Mesothelial cell of epicardium (in vitro differentiated cells): ENCODE data around the gene MRPL4. TPM values are rescaled to one million over a fixed set of nuclear protein-coding genes. Genes with fewer than 3 reads are reported as not detected.

ENCODE experiments used
- DNase-seq, 2 experiments: peaks; one replicate each; pipeline ENCODE4 v3.0.0; 2021; ENCODE audit warnings: low spot score in 2 of 2; ENCODE audit not compliant: unreplicated experiment in 2 of 2
- H3K27ac Mint-ChIP-seq: 2 replicates; pipeline ENCODE4 v1.8.0; 2021; ENCODE audit warnings: mixed read lengths
- H3K27me3 Mint-ChIP-seq: 2 replicates; pipeline ENCODE4 v1.8.0; 2021; ENCODE audit warnings: low read depth, mixed read lengths
- H3K36me3 Mint-ChIP-seq: 2 replicates; pipeline ENCODE4 v1.8.0; 2021; ENCODE audit warnings: mixed read lengths
- H3K4me1 Mint-ChIP-seq: 2 replicates; pipeline ENCODE4 v1.8.0; 2021; ENCODE audit warnings: mixed read lengths
- H3K4me3 Mint-ChIP-seq: 2 replicates; pipeline ENCODE4 v1.8.0; 2021; ENCODE audit warnings: mild to moderate bottlenecking, moderate library complexity, mixed read lengths
- H3K9me3 Mint-ChIP-seq: 2 replicates; pipeline ENCODE4 v1.8.0; 2021; ENCODE audit warnings: mixed read lengths
- CTCF ChIP-seq: fragments of 200-600 bp; sonication (generic); IDR thresholded peaks from one replicate; pipeline ENCODE4 v1.5.0; 2021; ENCODE audit warnings: antibody characterized with exemption; ENCODE audit not compliant: unreplicated experiment
- microRNA-seq: library from miRNA; unstranded; fragments of <30 nt; microRNA quantifications from one replicate; pipeline ENCODE4 v1.2.0, GENCODE V29; 2021; ENCODE audit warnings: inconsistent platforms, mixed read lengths
- total RNA-seq: library from RNA; stranded (reverse); gene quantifications from 3 replicates; pipeline ENCODE4 v1.2.1, GENCODE V29; 2021

MRPL4 gene
- total RNA-seq, 1 donor from 2014 or later: 54.1 TPM

GRCh38 chr19:10295847-10296591, 44.0 kb downstream of the MRPL4 start:
- Mint-ChIP-seq H3K9me3 (no peaks in the 10 kb centered on the region), H3K4me1 (peaks cover 25% of the 10 kb centered on the region), H3K27ac (peak overlapping the region; percentile 6), H3K4me3 (peak overlapping the region; percentile 47), H3K27me3 (peaks cover 77% of the 10 kb centered on the region), H3K36me3 (no peaks in the 10 kb centered on the region)
- no peak for DNase-seq
- no peak for TF ChIP-seq CTCF

GRCh38 chr19:10299545-10300458, 47.8 kb downstream of the MRPL4 start:
- H3K27me3 Mint-ChIP-seq: peaks cover 54% of the 10 kb centered on the region
- peaks cover 3% of the 10 kb centered on the region for H3K36me3 Mint-ChIP-seq
- peaks cover 9% of the 10 kb centered on the region for H3K4me1 Mint-ChIP-seq
- no peak for DNase-seq
- H3K9me3 Mint-ChIP-seq: no peaks in the 10 kb centered on the region
- no peak overlapping the region for H3K27ac Mint-ChIP-seq
- no peak for TF ChIP-seq CTCF
- no peak overlapping the region for H3K4me3 Mint-ChIP-seq

- Mint-ChIP-seq H3K4me1 (no peaks in the 10 kb centered on the region), H3K27ac (no peak overlapping the region), H3K9me3 (no peaks in the 10 kb centered on the region), H3K36me3 (peaks cover 4% of the 10 kb centered on the region), H3K27me3 (peaks cover 14% of the 10 kb centered on the region), H3K4me3 (no peak overlapping the region)
- no peak for TF ChIP-seq CTCF
- DNase-seq: no peak
Observed at GRCh38 chr19:10305139-10305806, 53.3 kb downstream of the MRPL4 start.

- no peak overlapping the region for H3K27ac Mint-ChIP-seq
- no peak for TF ChIP-seq CTCF
- H3K27me3 Mint-ChIP-seq: peaks cover 12% of the 10 kb centered on the region
- H3K36me3 Mint-ChIP-seq: peaks cover 4% of the 10 kb centered on the region
- no peaks in the 10 kb centered on the region for H3K9me3 Mint-ChIP-seq
- no peak for DNase-seq
- H3K4me3 Mint-ChIP-seq: no peak overlapping the region
- no peaks in the 10 kb centered on the region for H3K4me1 Mint-ChIP-seq
Observed at GRCh38 chr19:10306327-10306726, 54.3 kb downstream of the MRPL4 start.

- DNase-seq: no peak
- no peaks in the 10 kb centered on the region for H3K9me3 Mint-ChIP-seq
- TF ChIP-seq CTCF: no peak
- H3K4me3 Mint-ChIP-seq: no peak within 1 kb of the TSS
- peaks cover 5% of the 10 kb centered on the region for H3K36me3 Mint-ChIP-seq
- no peaks in the 10 kb centered on the region for H3K27me3 Mint-ChIP-seq
- peaks cover 3% of the 10 kb centered on the region for H3K4me1 Mint-ChIP-seq
- no peak within 1 kb of the TSS for H3K27ac Mint-ChIP-seq
Observed at GRCh38 chr19:10309423-10309822, 57.4 kb downstream of the MRPL4 start, which contains the start of gene ZGLP1. Gene ZGLP1, minus strand, starts transcription at chr19:10309815.

Small RNA genes lying within 50 kb of the gene (microRNA-seq; reads per million reads assigned to microRNA genes)
- not detected for gene MIR4322

Other genes starting within 250 kb of the MRPL4 start
- gene COL5A3, start 241.7 kb upstream of the MRPL4 start, total RNA-seq: 3.3 to 4.4 TPM (median 4.0 TPM) in 3 replicates
- not detected in 3 replicates for gene RDH8, start 238.7 kb upstream of the MRPL4 start, total RNA-seq
- gene SHFL, start 165.9 kb upstream of the MRPL4 start, total RNA-seq: 30.6 to 34.6 TPM (median 33.0 TPM) in 3 replicates
- gene ANGPTL6, start 149.5 kb upstream of the MRPL4 start, total RNA-seq: 0.85 to 1.6 TPM (median 0.97 TPM) in 3 replicates
- gene PPAN, start 145.9 kb upstream of the MRPL4 start, total RNA-seq: 53.2 to 64.2 TPM (median 62.1 TPM) in 3 replicates
- gene P2RY11, start 140.5 kb upstream of the MRPL4 start, total RNA-seq: 30.8 to 33.6 TPM (median 31.2 TPM) in 3 replicates
- gene EIF3G, start 132.3 kb upstream of the MRPL4 start, total RNA-seq: 199 to 207 TPM (median 207 TPM) in 3 replicates
- 110 to 115 TPM (median 112 TPM) in 3 replicates for gene DNMT1, start 57.3 kb upstream of the MRPL4 start, total RNA-seq
- 34.6 to 36.9 TPM (median 34.9 TPM) in 3 replicates for gene S1PR2, start 20.9 kb upstream of the MRPL4 start, total RNA-seq
- gene ICAM1, start 18.9 kb downstream of the MRPL4 start, total RNA-seq: 9.0 to 11.6 TPM (median 9.6 TPM) in 3 replicates
- 2.0 to 2.6 TPM (median 2.4 TPM) in 3 replicates for gene ICAM4, start 34.7 kb downstream of the MRPL4 start, total RNA-seq
- 3.3 to 5.7 TPM (median 4.9 TPM) in 3 replicates for gene ICAM5, start 37.7 kb downstream of the MRPL4 start, total RNA-seq
- 12.8 to 14.9 TPM (median 13.5 TPM) in 3 replicates for gene ZGLP1, start 57.6 kb downstream of the MRPL4 start, total RNA-seq
- 17.9 to 20.9 TPM (median 18.6 TPM) in 3 replicates for gene FDX2, start 63.8 kb downstream of the MRPL4 start, total RNA-seq
- 51.1 to 55.7 TPM (median 52.4 TPM) in 3 replicates for gene RAVER1, start 81.3 kb downstream of the MRPL4 start, total RNA-seq
- 2.0 to 2.7 TPM (median 2.3 TPM) in 3 replicates for gene ICAM3, start 87.4 kb downstream of the MRPL4 start, total RNA-seq
- gene TYK2, start 128.4 kb downstream of the MRPL4 start, total RNA-seq: 142 to 148 TPM (median 146 TPM) in 3 replicates
- gene CDC37, start 151.3 kb downstream of the MRPL4 start, total RNA-seq: 153 to 160 TPM (median 159 TPM) in 3 replicates
- gene PDE4A, start 168.3 kb downstream of the MRPL4 start, total RNA-seq: 2.9 to 3.1 TPM (median 3.0 TPM) in 3 replicates